H1 (cell line): ENCODE measurements around the gene PLEKHN1. TPM values are rescaled to one million over a fixed set of nuclear protein-coding genes. Genes with fewer than 3 reads are reported as not detected.

Experiments
- ASH2L ChIP-seq: fragments of 200-600, 300-600 bp; sonication (generic); IDR thresholded peaks from one replicate; pipeline ENCODE4 v1.7.1; 2017; ENCODE audit warnings: low read length
- ATF3 ChIP-seq: IDR thresholded peaks from 2 replicates; pipeline ENCODE4 v1.6.1; 2011; ENCODE audit warnings: low read depth, mild to moderate bottlenecking, low read length; ENCODE audit not compliant: insufficient read depth
- CBX8 ChIP-seq: fragments of 300-800, 300-1000 bp; sonication (generic); IDR thresholded peaks from 2 replicates; pipeline ENCODE4 v1.7.1; 2016; ENCODE audit warnings: low read depth, low read length, borderline replicate concordance
- CEBPB ChIP-seq: IDR thresholded peaks from 2 replicates; pipeline ENCODE4 v1.6.1; 2012; ENCODE audit warnings: low read depth, low read length
- CREB1 ChIP-seq: IDR thresholded peaks from 2 replicates; pipeline ENCODE4 v1.6.1; 2012; ENCODE audit warnings: inconsistent platforms
- CTBP2 ChIP-seq: IDR thresholded peaks from 2 replicates; pipeline ENCODE4 v1.7.0; 2011; ENCODE audit warnings: borderline replicate concordance, mild to moderate bottlenecking, moderate library complexity, mixed read lengths, low read length; ENCODE audit not compliant: insufficient read depth, insufficient read length
- EZH2 ChIP-seq: fragments of 200-600 bp; sonication (generic); IDR thresholded peaks from 2 replicates; pipeline ENCODE4 v1.7.1; 2012; ENCODE audit warnings: low read depth, mild to moderate bottlenecking, moderate library complexity, low read length, inconsistent platforms; ENCODE audit not compliant: severe bottlenecking
- GABPA ChIP-seq: IDR thresholded peaks from 2 replicates; pipeline ENCODE4 v1.6.1; 2011; ENCODE audit warnings: mild to moderate bottlenecking, low read length, moderate library complexity, borderline replicate concordance; ENCODE audit not compliant: insufficient read depth
- HDAC6 ChIP-seq: IDR thresholded peaks from one replicate; pipeline ENCODE4 v1.7.1; 2012; ENCODE audit warnings: low read depth, mild to moderate bottlenecking, inconsistent platforms, low read length, moderate library complexity
- KDM4A ChIP-seq: IDR thresholded peaks from one replicate; pipeline ENCODE4 v1.7.1; 2012; ENCODE audit warnings: low read depth, mild to moderate bottlenecking, moderate library complexity, low read length, inconsistent platforms; ENCODE audit not compliant: severe bottlenecking
- NRF1 ChIP-seq: IDR thresholded peaks from 2 replicates; pipeline ENCODE4 v1.6.1; 2011; ENCODE audit warnings: mild to moderate bottlenecking, low read depth, low read length, improper control_type of control experiment
- SUZ12 ChIP-seq: fragments of 200-600 bp; sonication (generic); IDR thresholded peaks from 2 replicates; pipeline ENCODE4 v1.6.1; 2012; ENCODE audit warnings: mild to moderate bottlenecking, inconsistent platforms, low read length, moderate library complexity, mixed read lengths
- TAF1 ChIP-seq: IDR thresholded peaks from 2 replicates; pipeline ENCODE4 v1.6.1; 2011; ENCODE audit warnings: mild to moderate bottlenecking, low read depth, low read length
- ZNF274 ChIP-seq: IDR thresholded peaks from 2 replicates; pipeline ENCODE4 v1.7.0; 2012; ENCODE audit warnings: low read length, borderline replicate concordance; ENCODE audit errors: extremely low read depth
- polyA plus RNA-seq, 7 experiments: library from polyadenylated mRNA; depleted of rRNA in 3 of 7; stranded (reverse) in 5 of 7; unstranded in 2 of 7; fragments of >200 nt in 5 of 7; fragments of 200-250 nt in 2 of 7; gene quantifications; 1 replicate in 5 of 7; 2 replicates in 1 of 7; 4 replicates in 1 of 7; pipeline versions ENCODE4 v1.2.1 to v1.2.3, GENCODE V29; 2011 to 2013; ENCODE audit warnings: missing spikeins in 2 of 7, mixed read lengths in 2 of 7
- total RNA-seq: library from RNA; stranded (reverse); fragmentation: NEBNext Ultra II Directional; extraction: Animal tissue kit (Norgen Biotek cat#: 25700); gene quantifications from 2 replicates; pipeline ENCODE4 v1.2.1, GENCODE V29; 2021

PLEKHN1 gene
- total and polyA plus RNA-seq, 2 of the 8 experiments (the other 6 are each of a cell fraction or from before 2014, with no cell fraction given) = 0.39 to 1.5 TPM

DNA sequence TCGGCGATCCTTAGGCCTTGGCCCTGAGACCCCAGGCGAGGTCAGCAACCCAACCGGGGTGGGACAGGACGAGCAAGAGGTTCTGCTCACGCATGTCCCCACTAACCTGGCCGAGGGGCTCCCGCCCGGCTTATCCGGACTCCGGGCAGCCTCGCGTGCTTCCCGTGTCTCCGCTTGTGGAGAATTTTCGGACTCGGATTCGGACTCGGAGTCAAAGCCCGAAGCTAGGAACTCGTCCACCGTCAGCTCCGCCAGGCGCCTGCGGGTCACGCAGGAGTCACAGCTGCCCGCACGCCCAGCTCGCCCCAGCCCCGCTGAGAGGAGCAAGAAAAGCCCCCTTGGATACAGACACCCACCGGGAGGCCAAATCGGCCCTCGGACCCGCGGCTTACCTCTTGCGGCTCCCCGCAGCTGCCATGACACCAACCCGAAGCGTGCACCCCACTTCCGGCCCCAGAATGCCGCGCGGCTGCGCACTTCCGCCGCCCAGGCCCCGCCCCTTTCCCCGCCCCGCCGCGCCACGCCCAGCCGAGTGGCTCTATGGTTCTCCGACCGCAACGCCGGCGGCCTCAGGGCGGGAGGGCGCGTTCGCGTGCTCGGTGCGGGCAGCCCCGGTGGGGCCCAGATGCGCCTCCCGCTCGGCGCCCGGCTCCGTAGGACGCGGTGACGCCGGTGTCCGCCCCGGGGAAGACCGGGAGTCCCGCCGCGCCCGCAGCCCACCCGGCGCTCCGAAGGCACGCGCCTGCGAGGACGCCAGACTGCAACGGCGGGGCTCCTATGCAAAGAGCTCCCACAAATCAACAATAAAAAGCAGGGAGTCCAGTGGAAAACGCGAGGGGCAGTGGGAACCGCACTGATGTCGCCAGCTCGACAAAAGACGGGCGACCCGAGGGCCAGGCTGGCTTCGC lies 7.2 kb upstream of the PLEKHN1 start, which contains the start of gene NOC2L (continued):
- 0 out of 2 replicates have a peak, but pooled peaks have one; percentile 16 for TF ChIP-seq NRF1
- TF ChIP-seq EZH2 = no peak
- TF ChIP-seq ZNF274 = no peak
- TF ChIP-seq CEBPB = no peak
- TF ChIP-seq ASH2L = peak; percentile 42
- no peak for TF ChIP-seq CBX8
- TF ChIP-seq KDM4A = peak; percentile 72
- TF ChIP-seq SUZ12 = no peak
- TF ChIP-seq TAF1 = peak; percentile 51; the same call in 1 of the 2 replicates
- TF ChIP-seq GABPA = peak; percentile 88; the same call in 1 of the 2 replicates
- TF ChIP-seq HDAC6 = no peak
- TF ChIP-seq ATF3 = no peak
- TF ChIP-seq CREB1 = no peak; the same call in 1 of the 2 replicates
- no peak for TF ChIP-seq CTBP2
